LoVo (cell line): Measurements from ENCODE around the gene TBC1D4.

Source experiments
- DNase-seq: peaks from one replicate; pipeline ENCODE4 v3.0.0-alpha.2; 2016; ENCODE audit warnings: low spot score

Gene TBC1D4, protein sequence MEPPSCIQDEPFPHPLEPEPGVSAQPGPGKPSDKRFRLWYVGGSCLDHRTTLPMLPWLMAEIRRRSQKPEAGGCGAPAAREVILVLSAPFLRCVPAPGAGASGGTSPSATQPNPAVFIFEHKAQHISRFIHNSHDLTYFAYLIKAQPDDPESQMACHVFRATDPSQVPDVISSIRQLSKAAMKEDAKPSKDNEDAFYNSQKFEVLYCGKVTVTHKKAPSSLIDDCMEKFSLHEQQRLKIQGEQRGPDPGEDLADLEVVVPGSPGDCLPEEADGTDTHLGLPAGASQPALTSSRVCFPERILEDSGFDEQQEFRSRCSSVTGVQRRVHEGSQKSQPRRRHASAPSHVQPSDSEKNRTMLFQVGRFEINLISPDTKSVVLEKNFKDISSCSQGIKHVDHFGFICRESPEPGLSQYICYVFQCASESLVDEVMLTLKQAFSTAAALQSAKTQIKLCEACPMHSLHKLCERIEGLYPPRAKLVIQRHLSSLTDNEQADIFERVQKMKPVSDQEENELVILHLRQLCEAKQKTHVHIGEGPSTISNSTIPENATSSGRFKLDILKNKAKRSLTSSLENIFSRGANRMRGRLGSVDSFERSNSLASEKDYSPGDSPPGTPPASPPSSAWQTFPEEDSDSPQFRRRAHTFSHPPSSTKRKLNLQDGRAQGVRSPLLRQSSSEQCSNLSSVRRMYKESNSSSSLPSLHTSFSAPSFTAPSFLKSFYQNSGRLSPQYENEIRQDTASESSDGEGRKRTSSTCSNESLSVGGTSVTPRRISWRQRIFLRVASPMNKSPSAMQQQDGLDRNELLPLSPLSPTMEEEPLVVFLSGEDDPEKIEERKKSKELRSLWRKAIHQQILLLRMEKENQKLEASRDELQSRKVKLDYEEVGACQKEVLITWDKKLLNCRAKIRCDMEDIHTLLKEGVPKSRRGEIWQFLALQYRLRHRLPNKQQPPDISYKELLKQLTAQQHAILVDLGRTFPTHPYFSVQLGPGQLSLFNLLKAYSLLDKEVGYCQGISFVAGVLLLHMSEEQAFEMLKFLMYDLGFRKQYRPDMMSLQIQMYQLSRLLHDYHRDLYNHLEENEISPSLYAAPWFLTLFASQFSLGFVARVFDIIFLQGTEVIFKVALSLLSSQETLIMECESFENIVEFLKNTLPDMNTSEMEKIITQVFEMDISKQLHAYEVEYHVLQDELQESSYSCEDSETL (N-terminal part only)

DNA sequence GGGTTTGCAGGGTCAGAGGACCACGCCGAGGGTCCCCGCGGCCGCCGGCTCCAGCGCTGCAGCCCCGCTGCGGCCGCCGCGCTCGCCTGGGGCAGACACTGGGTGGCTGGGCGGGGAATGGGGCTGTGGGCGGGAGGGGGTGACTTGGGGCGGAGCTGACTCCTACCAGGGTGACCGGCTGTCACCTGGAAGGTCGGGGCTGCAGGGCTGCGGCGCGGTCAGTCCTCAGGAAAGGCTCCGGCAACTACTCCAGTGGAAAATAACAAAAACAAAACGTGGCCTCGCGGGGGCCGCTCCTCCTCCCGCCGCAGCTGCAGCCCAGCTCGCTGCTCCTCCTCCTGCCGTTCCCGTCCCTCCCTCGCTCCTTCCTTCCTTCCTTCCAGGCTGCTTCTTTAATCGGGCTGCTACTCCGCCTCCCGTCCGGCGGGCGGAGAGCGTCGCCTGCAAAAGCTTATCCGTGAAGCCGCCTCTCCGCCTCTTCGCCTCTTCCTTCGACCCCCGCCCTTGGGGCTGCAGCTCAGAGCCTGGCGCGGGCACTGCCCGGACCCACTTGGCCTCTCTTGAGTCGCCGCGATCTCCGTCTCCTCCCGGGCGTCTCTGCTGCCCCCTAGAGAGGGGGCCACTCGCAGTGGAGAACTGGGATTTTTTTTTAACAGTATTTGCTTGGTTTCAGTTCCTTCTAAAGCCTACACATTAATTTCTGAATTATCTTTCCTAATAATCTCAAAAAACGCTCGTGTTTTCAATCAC is at the start of gene TBC1D4:
Gene TBC1D4, minus strand, starts transcription at position 100 of the 750 bp plus-strand sequence. CDS start 402 bp downstream, outside the sequence.
- peak; percentile 87 for DNase-seq

DNA sequence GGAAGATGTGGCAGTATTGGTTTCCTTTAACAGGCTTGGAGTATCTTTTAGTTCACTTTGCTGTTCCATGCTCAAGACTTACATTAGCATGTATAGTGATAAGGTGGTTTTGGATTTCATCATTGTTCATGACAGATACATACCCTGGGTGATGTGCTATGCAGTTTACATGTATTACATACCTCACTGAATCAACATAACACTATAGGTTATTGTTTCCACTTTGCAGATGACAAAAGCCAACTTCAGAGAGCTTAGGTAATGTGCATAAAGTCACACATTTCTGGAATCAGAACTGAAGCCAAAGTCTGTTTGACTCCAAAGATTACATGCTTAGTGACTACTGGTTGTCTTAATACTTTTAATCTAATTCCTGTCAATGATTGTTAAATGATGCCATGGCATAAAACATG is 48.6 kb upstream of the TBC1D4 start:
- no peak for DNase-seq

DNA sequence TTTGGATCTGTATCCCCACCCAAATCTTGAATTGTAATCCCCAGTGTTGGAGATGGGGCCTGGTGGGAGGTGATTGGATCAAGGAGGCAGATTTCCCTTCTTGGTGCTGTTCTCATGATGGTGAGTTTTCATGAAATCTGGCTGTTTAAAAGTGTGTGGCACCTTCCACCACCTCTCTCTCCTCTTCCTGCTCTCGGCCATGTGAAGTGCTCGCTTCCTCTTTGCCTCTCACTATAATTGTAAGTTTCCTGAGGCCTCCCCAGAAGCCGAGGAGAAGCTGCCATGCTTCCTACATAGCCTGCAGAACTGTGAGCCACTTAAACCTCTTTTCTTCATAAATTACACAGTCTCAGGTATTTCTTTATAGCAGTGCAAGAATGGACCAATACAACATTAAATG is 40.0 kb upstream of the TBC1D4 start:
- DNase-seq, result no peak

DNA sequence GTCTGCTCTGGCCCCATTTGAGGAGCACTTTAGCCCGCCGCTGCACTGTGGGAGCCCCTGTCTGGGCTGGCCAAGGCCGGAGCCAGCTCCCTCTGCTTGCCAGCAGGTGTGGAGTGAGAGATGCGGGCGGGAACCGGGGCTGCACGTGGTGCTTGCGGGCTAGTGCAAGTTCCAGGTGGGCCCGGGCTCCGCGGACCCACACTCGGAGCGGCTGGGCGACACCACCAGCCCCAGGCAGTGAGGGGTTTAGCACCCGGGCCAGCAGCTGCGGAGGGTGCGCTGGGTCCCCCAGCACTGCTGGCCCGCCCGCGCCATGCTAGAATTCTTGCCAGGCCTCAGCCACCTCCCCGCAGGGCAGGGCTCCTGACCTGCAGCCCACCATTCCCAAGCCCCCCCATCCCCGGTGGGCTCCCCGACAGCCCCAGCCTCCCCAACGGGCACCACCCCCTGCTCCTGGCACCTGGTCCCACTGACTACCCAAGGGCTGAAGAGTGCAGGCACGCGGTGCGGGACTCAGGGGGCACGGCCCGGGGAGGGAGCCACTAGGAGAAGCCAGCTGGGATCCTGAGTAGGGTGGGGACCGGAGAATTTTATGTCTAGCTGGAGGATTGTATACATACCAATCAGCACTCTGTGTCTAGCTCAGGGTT is 36.6 kb upstream of the TBC1D4 start:
- DNase-seq, result no peak

DNA sequence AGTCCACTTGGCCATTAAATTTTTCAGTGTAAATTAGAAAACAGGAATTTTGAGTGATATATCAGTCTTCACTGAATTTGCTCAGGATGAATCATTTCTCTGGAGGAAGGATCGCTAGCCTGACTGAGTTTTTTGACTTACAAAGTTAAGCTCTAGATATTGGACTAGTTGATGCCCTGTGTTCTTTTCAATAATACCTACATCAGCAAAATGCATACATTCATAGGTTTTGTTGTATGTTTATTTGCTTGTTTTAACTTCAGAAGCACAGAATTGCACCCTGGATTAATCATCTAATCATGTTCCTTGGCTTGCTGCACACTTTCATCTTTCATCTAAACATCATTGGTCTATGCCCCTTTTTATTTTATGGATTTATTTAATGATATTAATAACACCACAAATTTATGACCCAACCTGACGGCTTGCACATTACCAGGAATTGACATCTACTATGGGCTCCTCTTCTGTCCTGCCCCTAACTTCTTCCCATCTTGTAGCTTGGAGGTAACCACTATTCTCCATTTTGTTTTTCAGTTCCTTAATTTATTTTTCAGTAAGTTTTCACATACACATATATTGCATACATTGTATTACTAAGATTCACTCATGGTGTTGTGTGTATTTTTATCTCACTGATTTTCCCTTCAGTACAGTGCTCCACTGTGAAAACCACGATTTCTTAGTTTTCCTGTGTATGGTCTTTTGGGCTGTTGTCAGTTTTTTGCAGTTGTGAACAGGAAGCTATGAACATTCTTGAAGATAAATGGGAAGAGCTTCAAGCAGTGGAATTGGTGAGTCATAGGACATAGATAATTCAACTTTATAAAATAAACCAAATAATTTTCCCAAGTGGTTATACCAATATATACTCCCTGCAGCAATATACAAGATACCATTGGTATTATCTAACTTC is 32.4 kb upstream of the TBC1D4 start:
- no peak for DNase-seq

DNA sequence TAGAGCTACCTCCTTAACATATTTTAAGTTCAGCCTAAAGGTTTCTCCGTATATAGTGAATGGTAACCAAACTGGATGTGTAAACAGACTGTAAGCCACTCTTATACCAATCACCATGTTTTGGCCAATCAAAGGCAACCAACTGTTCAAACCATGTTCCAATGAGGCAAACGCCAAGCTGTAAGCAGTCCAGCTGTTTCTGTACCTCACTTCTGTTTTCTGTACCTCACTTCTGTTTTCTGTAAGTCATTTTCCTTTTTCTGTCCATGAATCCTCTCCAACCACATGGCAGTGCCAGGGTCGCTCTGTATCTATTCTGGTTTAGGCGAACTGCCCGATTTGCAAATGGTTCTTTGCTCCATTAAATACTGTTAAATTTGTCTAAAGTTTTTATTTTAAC is 31.3 kb upstream of the TBC1D4 start:
- no peak for DNase-seq

DNA sequence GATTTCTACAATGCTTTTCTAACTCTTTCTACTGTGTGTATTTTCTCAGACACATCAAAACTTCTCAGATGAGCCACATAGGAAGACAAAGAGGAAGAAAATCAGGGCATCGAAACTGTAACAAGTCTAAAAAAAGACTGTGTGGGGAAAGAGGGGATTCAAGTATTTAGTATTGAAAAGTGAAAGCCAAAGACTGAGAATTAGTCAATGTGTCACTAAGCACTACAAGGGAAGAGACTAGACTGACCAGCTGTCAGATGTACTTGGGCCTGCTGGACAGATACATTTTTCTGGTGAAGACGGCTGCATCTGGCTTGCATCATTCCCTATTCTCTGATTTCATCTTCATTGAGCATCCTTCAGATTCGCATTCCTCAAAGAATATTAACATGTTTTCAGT is 30.3 kb upstream of the TBC1D4 start:
- no peak for DNase-seq

DNA sequence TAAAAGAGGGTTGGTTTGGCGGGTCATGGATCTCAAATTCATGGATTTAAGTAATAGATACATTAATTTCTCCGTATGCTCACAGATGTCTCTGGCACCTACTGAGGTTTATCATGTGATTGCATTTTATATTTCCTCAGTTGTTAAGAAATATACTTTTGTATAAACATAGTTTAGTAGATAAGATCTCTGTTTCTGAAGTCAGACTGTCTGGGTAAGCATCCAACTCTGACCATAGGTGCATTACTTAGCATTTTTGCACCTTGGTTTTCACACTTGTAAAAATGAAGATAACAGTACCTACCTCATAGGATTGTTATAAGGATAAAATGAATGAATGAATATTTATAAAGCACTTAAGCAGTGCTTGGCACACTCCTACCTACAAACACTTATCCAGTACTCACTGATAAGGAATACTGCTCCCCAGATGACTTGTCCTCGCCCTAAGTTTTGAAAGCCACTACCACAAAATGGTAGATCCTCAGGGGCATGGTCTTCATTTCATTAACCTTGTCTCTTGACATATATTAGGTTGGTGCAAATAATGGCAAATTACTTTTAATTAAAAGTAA is 29.2 kb upstream of the TBC1D4 start:
- DNase-seq, result no peak

DNA sequence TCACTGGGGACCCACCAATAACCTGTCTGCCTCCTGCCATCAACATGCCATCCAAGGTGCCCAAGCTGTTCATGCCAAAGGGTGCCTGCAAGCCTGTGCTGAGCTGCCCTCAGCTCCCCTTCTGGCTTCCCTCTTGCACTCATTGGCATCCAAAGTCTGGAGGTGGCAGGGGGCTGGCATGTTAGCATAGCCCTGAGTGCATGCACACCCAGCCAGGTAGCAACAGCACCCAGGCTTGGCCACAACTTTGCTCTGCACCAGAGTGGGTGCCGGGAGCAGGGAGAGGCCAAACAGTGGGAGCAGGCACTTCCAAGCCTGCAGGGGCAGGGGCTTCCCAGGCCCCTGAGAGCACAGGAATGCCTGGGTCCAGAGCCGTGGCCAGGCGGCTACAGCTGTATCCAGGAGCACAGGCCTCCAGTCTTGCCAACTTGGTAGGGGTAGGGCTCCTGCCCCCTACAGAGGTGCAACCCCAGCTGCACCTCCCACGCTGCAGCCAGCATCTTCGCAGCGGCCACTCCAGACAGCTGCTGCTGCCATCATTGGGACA is 26.1 kb upstream of the TBC1D4 start:
- DNase-seq, result no peak

DNA sequence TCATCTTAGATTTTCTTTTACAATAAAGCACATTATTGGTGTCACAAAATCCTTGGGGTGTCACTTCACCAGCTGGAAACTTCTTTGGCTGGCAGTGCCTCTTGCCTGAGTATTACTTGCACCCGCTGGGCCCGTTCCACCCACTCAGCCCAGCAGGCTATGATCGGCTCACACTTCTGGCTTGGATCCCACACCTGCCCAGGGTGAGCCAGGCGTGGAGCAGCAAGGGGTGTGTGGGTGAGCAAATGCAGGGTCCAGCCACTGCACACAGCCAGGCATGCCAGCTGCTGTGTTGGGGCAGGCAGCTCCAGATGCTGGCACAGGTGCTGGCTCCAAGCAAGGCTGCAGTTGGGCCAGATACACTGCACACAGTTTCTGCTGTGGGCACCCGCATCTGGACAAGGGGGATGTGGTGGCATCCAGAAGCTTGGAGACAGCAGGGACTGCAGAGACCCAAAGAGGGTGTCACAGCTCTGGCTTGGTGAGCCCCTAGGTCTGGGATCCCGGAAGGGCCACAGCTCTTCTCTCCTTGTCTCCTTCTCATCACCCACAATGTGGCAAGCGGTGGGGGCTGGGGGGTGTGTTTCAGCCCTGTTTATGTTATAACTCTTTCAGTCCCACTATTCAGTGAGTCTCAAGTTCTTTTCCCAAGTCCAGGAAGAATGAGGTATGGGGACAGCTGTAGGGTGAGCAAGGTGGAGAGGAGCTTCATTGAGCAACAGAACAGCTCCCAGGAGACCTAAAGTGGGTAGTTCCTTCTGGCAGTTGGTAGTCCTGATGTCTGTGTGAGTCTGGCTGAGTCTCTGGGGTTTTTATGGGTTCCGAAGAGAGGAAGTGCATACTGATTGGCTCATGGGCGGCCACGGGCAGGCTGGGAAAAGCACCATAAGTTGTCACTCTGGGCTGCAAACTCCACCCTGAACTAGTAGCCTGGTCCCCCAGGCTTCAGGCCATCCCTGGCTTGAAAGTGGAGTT is 25.3 kb upstream of the TBC1D4 start:
- DNase-seq, result no peak

DNA sequence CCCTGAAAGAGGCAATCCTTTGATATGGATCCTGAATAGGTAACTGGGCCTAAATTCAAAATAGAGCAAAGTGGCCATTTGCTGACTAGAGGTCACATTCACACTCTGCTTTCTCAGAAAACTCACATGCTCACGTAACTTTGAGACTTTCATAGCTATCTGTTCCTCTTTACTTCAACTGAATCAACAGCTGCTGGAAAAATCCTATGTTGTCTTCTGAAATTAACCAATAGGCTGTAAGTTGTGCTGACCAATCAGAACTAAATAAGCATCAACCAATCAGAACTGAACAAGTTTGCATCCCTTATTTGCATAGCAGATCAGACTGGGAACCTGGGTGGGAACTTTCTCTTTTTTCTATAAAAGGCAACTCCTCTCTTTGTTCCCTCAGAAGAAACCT is 24.0 kb upstream of the TBC1D4 start:
- no peak for DNase-seq

DNA sequence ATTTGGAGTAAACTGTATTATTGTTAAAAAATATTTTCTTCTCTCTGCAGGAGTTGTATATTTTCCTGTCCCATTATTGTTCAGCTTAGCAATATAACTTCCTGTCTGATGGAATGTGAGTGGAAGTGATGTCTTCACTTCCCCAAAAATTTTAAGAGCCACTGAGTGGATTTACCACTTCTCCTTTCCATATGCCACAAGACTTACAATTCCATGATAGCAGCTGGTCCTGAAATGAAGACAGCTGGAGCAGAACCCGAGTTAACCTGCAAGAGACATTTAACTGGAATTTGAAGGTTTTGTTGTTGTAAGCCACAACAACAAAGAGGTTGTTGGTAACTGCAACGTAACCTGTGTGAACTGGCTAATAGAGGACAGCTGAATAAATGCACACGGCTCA is 23.4 kb upstream of the TBC1D4 start:
- DNase-seq, result no peak

DNA sequence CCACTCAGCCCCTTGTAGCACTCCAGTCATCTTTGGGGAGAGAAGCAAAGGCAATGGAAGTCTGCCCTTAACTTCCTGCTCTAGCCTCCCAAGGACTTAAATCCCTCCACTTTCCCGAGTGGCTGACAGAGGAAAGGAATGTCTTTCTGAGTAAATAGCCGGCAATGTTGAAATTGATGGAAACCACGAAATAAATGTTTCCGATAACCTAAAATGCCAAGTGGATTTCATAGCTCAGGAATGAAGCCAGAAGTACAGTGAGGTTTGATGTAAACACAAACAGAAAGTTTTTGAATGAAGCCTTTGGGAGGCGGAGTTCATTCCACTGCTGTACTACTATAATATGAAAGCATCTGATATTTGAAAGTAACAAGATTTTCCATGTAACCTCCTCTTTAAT is 14.0 kb upstream of the TBC1D4 start:
- no peak for DNase-seq

DNA sequence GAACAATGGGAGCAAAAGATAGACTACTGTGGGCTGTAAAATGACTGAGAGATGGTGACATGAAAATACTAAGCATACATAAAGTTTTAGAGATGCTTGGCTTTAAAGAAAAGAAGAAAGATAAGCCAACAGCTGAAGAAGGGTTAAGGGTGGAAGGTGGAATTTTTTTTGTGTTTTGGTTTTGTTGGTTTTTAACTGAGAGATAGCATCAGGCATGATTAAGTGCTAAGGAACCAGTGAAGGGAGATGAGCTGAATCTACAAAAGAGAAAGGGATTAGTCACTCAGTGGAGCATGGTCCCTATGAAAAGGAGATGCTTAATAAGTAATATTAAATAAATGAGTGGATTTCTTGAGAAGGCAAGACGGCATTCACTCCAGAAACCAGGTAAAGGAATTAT is 12.5 kb upstream of the TBC1D4 start:
- no peak for DNase-seq

DNA sequence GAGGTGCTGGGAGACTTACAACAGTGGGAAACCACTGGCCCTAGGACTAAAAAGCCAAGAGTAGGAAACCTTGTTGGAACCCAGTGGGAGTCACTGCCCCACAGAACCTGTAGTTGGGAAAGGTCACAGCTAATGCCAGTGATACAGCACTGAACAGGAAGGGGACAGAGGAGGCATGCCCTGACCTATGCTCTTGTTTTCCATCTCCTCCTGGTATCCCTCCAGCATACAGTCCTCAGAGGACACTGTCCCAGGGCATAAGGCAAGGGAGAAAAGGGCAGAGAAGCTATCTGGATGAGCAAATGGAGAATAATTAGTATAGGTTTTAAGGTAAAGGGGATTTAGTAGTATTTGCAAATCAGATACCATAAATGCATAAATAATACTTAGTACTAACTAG is 11.2 kb upstream of the TBC1D4 start:
- no peak for DNase-seq

DNA sequence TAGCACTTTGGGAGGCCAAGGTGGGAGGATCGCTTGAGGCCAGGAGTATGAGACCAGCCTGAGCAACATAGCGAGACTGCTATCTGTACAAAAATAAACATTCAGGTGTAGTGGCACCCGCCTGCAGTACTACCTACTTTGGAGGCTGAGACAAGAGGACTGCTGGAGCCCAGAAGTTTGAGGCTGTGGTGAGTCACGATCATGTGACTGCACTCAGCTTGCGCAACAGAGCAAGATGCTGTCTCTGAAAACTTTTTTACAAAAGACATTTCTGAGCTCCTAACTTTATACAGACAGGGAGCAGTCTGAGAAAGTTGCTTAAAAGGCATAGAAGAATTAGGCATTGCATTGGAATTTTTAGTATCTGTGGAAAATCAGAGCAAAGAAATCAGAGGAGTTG is 10.4 kb upstream of the TBC1D4 start:
- DNase-seq, result no peak

DNA sequence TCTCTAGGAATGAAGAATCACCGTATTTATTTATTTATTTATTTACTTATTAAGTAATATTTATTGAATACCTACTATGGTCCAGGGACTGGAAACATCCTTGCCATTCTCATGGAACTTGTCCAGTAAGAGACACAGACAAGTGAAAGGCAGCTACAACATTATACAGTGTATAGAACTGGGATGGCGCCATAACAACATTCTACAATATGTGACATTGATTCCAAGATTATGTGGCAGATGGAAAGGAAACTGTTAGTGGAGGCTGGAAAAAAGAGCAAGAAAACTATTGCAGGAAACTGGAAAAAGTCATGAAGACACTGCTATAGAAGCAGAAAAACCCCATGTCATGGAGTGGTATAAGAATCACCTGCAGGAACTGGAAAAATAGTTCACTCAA is 9.4 kb upstream of the TBC1D4 start:
- no peak for DNase-seq
